GM19025 (cell line): ENCODE results near the gene CEP164.
"Not testable (repeated sequence)": the region's sequence is repeated elsewhere in the genome, so short reads cannot be mapped to it uniquely, and the experiment has no call there.

ENCODE experiments used
- ATAC-seq: cut with Tn5 transposase; IDR thresholded peaks from one replicate; pipeline ENCODE4 v1.9.1; 2021; ENCODE audit warnings: mild to moderate bottlenecking, low read depth, moderate library complexity; ENCODE audit not compliant: unreplicated experiment

CEP164 gene

GRCh38 chr11:117437041-117437790 is 109.6 kb downstream of the CEP164 start:
- no peak for ATAC-seq

DNA sequence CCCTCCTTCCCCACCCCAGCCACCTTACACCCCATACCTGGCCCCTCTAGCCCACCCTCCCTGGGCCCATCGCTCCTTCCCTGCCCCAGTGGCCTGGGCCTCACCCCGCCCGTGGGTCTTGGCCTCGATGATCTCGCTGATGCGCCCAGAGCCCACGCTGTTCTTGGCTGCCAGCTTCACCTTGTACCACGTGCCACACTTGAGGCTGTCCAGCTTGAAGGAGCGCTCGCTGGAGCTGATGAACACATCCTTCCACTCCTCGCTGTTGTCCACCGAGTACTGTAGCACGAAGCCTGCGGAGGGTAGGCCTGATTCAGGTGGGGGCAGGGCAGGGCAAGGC is 110.1 kb downstream of the CEP164 start:
- ATAC-seq: no peak

DNA sequence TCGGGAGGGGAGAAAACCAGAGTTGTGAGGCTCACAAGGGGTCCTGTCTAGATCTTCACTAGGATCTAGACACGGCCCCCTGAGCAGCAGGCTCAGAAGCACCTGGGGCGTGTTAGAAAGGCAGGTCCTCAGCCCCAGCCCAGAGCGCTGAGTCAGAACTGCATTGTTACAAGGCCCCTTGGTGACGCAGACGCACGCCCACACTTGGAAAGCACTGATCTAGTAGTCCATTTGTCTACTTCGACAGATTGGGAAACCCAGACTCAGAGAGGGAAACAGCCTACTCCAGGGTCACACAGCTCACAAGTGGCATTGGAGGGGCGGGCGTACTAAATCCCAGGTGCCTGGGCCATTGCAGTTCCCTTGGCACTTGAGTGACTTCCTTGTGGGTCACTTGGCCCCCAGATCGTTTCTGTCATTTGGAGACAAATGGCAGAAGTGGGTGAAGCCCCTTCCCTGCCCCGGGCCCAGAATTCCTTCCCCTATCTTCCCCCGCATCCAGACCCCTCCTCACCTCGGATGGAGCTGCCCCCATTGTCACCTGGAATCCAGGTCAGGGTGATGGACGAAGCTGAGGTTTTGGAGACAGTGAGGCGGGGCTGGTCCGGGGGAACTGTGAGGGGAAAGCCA is 110.8 kb downstream of the CEP164 start:
- ATAC-seq: no peak

DNA sequence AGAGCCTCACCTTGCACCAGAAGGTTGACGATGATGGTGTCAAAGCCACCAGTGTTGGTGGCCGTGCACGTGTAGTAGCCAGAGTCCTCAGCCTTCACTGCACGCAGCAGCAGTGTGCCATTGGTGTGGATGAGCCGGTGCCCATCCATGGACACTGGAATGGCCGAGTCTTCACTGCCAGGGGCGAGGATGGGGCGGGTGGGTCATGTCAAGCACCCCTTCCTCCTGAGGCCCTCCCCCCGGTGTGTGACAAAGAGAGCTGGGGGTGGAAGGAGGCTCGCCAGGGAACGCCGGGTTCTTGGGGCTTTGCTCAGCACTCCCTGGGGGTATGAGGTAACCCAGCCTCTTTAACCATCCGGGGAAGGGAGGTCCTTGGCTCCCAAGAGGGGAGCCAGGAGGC is 111.6 kb downstream of the CEP164 start:
- ATAC-seq: no peak

- no peak for ATAC-seq
Observed at GRCh38 chr11:117440258-117440657, 112.6 kb downstream of the CEP164 start.

DNA sequence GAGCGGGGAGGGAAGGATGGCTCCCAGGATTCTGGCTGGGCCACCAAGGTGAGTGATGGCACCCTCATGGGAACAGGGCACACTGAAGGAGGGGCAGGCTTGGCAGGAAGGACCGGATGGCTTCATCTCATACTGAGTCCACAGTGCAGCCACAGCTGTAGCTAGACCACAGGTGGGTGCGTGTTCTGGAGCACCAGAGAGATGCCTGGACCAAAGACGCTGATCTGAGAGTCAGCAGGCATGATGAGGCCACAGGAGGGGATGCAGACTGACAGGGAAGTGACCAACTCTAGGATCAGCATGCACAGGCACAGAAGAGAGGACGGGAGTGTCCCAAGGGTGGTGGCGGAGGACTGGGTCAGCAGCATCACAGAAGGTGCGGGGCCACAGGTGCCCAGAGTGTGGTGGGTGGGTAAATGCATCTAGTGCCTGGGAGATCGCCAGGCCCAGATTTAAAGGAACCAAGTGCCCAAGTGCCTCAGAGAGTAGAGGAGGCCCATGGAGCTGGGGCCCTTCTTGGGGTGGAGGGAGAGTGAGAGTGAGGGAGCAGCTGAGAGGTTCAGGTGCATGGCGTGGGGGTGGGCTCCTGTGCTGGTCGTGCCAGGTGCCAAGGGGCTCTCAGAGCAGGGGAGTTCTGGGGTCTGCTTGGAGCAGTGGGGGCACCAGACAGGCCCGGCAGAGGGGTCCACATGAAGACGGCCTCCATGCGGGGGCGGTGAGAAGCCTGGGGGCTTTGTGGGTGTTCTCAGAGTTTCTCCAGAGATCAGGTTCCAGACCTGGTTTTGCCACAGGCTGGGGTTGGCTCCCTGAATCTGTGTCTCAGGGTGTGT is 113.7 kb downstream of the CEP164 start:
- ATAC-seq: no peak

DNA sequence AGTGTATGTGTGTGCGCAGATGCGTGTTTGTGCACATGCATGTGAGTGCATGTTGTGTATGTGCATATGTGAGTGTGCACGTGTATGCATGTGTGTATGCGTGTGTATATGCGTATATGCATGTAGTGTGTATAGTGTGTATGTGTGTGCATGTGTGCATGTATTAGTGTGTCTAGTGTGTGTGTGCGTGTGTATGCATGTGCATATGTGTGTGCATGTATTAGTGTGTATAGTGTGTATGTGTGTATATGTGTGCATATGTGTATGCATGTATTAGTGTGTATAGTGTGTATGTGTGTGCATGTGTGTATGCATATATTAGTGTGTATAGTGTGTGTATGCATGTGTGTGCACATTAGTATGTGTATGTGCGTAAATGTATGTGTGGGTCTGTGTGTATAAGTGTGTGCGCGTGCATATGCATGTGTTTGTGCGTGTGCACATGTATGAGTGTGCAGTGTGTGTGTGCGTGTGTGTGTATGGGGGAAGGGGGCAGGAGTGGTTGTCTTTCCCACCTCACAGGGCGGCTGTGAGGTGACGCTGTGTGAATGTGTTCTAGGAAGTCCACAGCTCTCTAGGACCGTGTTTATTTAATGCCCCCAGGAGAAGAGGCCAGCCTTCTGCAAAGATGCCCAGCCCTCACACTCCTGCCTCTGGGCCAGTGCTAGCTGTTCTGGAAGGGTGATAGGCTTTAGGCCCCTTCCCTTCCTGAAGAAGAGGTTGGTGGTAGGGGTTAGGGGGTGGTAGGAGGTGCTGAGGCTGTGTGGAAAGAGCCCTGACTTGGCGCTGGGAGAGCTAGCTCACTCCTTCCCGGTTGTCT is 114.6 kb downstream of the CEP164 start:
- ATAC-seq: no peak

DNA sequence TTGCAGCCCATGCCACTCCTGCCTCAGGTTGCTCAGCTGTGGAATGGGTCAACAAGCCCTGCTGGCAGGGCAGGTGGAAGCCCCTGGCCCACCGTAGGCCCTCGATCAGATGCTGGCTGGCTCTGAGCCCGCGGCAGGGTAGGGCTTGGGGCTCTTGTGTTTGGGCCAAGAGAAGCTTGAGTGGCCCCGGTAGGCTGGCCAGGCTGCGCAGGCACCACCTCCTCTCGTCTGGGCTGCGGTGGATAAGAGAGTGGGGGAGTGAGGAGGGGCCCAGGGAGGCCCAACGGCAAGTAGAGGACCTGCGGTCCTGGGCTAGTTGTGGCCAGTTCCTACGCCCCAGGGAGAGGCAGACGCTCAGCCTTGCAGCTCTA is 115.2 kb downstream of the CEP164 start:
- ATAC-seq: no peak

GRCh38 chr11:117443266-117444186 is 115.9 kb downstream of the CEP164 start:
- ATAC-seq: no peak

- no peak for ATAC-seq
Observed at GRCh38 chr11:117444256-117444655, 116.6 kb downstream of the CEP164 start.

GRCh38 chr11:117444711-117445658 is 117.3 kb downstream of the CEP164 start:
- no peak for ATAC-seq

DNA sequence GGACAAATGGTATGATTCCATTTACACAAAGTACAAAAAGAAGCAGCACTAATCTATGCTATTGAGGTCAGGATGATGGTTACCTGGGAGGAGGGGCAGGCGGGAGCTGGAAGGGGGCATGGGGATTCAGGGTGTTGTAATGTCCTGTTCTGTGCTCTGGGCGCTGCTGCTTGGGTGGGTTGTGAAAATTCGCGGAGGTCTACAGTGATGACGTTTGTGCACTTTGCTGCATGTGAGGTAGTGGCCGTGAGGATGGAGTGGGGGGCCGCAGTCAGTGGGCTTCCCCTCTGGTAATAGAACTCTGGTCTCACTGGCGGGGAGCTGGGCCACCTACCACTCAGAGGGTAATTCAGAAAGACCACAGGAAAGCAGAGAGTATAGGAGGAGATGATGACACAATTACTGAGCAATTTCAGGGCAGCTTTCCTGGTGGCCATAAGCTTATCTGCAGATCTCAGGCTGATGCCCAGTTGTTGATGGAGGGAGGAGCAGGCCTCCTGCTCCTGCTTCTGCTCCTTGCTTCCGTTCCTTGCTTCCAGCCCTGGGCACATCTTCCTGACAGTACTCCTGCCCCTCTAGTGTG is 121.5 kb downstream of the CEP164 start:
- ATAC-seq: no peak

- ATAC-seq: no peak
Observed at GRCh38 chr11:117453886-117454563, 126.4 kb downstream of the CEP164 start.

- no peak for ATAC-seq
Observed at GRCh38 chr11:117454564-117454917, 126.9 kb downstream of the CEP164 start.

DNA sequence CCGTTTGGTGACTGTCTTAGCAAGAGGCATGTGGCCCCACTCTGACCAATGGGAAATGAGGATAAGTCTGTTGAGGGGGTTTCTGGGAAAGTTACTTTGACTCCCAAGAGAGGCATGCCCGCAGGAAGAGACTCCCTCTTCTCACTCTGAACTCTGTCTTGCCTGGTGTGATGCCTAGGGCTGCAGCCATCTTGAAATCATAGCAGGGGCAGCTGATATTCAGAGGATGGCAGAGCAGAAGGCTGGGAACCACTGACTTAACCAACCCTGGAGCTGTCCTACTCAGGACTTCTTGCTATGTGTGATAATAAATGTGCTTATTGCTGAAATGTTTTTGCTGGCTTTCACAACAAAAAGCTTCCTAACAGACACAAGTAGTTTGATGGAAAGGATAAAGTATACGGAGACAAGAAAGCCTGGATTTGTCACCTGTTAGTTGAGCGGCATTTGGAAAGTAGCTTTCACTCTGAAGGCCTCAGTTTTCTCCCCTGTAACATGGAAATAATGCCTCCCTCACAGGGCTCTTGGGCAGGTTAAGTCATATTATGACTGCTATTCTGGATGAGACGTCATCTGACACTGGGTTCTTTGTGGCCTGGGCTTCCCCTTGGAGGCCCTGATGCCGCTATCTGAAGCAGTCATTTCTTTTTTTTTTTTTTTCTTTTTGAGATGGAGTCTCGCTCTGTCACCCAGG is 128.5 kb downstream of the CEP164 start:
- peak; percentile 52 for ATAC-seq

- not testable (repeated sequence) for ATAC-seq
Observed at GRCh38 chr11:117456721-117457029, 129.0 kb downstream of the CEP164 start.

- ATAC-seq: no peak
Observed at GRCh38 chr11:117457031-117457785, 129.6 kb downstream of the CEP164 start.
